Mammary epithelial cell (primary cell): ENCODE results near the gene TMPRSS4.

ENCODE experiments used
- EZH2 ChIP-seq: IDR thresholded peaks from 2 replicates; pipeline ENCODE4 v1.6.1; 2012; ENCODE audit warnings: low read length, inconsistent platforms, borderline replicate concordance
- TF ChIP-seq, protein P1 (sequence below), 2 donors: IDR thresholded peaks in 1 of 2; conservative IDR thresholded peaks in 1 of 2; 2 replicates each; pipeline ENCODE4 v1.5.1; 2011 to 2012; ENCODE audit warnings: inconsistent platforms in 2 of 2, low read length in 2 of 2, mild to moderate bottlenecking in 2 of 2, control low read depth in 1 of 2, low read depth in 1 of 2; ENCODE audit not compliant: insufficient read depth in 1 of 2; ENCODE audit errors: extremely low read depth in 1 of 2

DNA sequence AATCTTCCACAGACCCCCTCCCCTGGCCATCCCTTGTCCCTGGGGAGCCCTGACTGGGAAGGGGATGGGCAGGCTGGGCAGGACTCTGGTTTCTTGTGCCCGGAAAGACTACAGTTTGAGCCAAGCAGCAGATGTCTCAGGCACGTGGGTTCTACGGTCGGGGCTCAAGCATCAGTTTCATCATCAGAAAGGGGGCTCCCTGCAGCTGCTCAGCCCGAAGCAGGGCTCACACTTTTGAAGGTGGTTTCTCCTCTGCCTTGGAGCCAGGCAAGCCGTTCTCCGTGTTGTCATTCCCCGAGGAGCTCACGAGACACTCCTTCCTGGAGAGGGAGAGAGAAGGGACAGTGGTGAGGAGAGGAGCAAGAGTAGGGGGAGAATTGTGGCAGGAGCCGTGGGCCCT is 59.9 kb downstream of the TMPRSS4 start:
- TF ChIP-seq, protein P1, sequence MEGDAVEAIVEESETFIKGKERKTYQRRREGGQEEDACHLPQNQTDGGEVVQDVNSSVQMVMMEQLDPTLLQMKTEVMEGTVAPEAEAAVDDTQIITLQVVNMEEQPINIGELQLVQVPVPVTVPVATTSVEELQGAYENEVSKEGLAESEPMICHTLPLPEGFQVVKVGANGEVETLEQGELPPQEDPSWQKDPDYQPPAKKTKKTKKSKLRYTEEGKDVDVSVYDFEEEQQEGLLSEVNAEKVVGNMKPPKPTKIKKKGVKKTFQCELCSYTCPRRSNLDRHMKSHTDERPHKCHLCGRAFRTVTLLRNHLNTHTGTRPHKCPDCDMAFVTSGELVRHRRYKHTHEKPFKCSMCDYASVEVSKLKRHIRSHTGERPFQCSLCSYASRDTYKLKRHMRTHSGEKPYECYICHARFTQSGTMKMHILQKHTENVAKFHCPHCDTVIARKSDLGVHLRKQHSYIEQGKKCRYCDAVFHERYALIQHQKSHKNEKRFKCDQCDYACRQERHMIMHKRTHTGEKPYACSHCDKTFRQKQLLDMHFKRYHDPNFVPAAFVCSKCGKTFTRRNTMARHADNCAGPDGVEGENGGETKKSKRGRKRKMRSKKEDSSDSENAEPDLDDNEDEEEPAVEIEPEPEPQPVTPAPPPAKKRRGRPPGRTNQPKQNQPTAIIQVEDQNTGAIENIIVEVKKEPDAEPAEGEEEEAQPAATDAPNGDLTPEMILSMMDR (conservative IDR thresholded peaks at IDR 0.05 in 1 of 2, IDR thresholded peaks at IDR 0.05 in 1 of 2; ENCODE audit: extremely low read depth in 1 of 2, insufficient read depth in 1 of 2, low read depth in 1 of 2, low read length in 2 of 2): no peak
- no peak for TF ChIP-seq EZH2
